ENCODE data around the gene HSD17B8. TPM values are rescaled to one million over a fixed set of nuclear protein-coding genes. Genes with fewer than 3 reads are reported as not detected.

The HSD17B8 gene
- polyA plus RNA-seq, 1 of the 3 experiments (the other 2 are of a cell fraction), result 37.5 TPM

DNA sequence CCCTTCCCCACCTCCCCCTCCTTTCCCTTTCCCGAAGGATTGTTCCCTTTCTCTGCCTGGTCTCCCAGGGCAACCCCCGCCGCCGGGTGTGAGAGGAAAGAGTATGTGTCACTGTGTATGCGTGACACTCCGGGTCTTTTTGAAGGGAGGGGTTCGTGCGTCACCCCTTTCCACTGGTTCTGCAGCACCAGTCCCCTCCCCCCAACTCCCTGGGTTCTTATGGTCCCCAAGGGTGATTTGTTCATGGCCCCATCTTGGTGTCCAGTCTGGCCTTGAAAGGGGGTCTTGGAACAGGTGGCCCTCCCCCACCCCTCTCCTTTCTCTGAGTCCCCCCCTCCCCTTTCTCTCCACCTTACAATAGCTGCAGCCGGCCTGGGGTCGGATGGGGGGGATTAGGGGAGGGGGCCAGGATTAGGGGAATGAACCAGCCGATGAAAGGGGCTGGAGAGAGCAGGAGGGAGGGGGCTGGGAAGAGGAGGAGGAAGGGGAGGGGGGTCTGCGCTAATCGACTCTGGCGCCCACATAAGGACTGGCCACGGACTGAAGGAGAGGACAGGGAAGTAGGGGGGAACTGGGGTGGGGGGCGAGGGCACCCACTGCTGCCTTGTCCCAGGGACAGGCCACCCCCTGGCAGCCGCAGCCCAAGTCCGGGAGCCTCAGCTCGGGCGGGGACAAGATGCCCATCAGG is 2.6 kb downstream of the HSD17B8 start:
- H3K79me2 ChIP-seq (ENCODE audit: insufficient read depth), result peaks cover 34% of the 10 kb centered on the region
- no peaks in the 10 kb centered on the region for H3K27me3 ChIP-seq (ENCODE audit: insufficient read depth)
- CTCF ChIA-PET, result interaction anchor here (1.2 to 3.4 kb wide), 3 partner anchors 8 to 71 kb away, joined by 3 to 27 read pairs (median 8); no protein-coding TSS in a partner anchor
- H3K4me1 ChIP-seq (ENCODE audit: control insufficient read depth in 1 of 2, insufficient read depth in 2 of 2, low read depth in 1 of 2, low read length in 1 of 2), result peaks cover 24 to 34% of the 10 kb centered on the region in 2 experiments
- peak overlapping the region; percentile 95 for H3K9ac ChIP-seq
- peak overlapping the region in 1 of 2 experiments; percentile 91; a peak in 3 of 4 replicates for H3K27ac ChIP-seq (ENCODE audit: low read depth in 2 of 2, low read length in 1 of 2)
- peak overlapping the region; percentile 96 for H3K4me2 ChIP-seq
- no peak overlapping the region for H2AFZ ChIP-seq (ENCODE audit: low read depth)
- H3K4me3 ChIP-seq (ENCODE audit: low read depth in 2 of 2, low read length in 1 of 2), result peak overlapping the region; percentile 90 to 94
- peaks cover 21% of the 10 kb centered on the region for H3F3A ChIP-seq (replicated peaks; ENCODE audit: insufficient read depth)
- H3K9me3 ChIP-seq, result no peaks in the 10 kb centered on the region
- 66% methylated on average over 16 of the region's 20 CpGs for WGBS (ENCODE audit: low lambda C conversion rate)
- no peak for TF ChIP-seq PBX3 (IDR thresholded peaks at IDR 0.05)
- no peak for TF ChIP-seq RAD21 (IDR thresholded peaks at IDR 0.05; ENCODE audit: low read length)
- no peak for TF ChIP-seq FOXM1 (IDR thresholded peaks at IDR 0.05; ENCODE audit: low read depth)
- no peak for TF ChIP-seq FOXJ3 (CRISPR knock-in tag; IDR thresholded peaks at IDR 0.05)
- no peak for TF ChIP-seq TCF12 (IDR thresholded peaks at IDR 0.05)
- no peak for TF ChIP-seq USF1 (IDR thresholded peaks at IDR 0.05; ENCODE audit: borderline replicate concordance, low read depth)
- no peak for TF ChIP-seq EP300 (IDR thresholded peaks at IDR 0.05; ENCODE audit: borderline replicate concordance in 1 of 2, low read depth in 1 of 2, low read length in 1 of 2)
- no peak for TF ChIP-seq YY1 (IDR thresholded peaks at IDR 0.05; ENCODE audit: low read depth)
- no peak for TF ChIP-seq JUND (IDR thresholded peaks at IDR 0.05)
- no peak for TF ChIP-seq EZH2phosphoT487 (IDR thresholded peaks at IDR 0.05; ENCODE audit: borderline replicate concordance, low read depth)
- TF ChIP-seq, protein P1, sequence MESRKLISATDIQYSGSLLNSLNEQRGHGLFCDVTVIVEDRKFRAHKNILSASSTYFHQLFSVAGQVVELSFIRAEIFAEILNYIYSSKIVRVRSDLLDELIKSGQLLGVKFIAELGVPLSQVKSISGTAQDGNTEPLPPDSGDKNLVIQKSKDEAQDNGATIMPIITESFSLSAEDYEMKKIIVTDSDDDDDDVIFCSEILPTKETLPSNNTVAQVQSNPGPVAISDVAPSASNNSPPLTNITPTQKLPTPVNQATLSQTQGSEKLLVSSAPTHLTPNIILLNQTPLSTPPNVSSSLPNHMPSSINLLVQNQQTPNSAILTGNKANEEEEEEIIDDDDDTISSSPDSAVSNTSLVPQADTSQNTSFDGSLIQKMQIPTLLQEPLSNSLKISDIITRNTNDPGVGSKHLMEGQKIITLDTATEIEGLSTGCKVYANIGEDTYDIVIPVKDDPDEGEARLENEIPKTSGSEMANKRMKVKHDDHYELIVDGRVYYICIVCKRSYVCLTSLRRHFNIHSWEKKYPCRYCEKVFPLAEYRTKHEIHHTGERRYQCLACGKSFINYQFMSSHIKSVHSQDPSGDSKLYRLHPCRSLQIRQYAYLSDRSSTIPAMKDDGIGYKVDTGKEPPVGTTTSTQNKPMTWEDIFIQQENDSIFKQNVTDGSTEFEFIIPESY (IDR thresholded peaks at IDR 0.05; ENCODE audit: borderline replicate concordance, low read depth), result no peak
- no peak for TF ChIP-seq SMC3 (IDR thresholded peaks at IDR 0.05; ENCODE audit: low read depth, low read length)
- TF ChIP-seq, protein P2, sequence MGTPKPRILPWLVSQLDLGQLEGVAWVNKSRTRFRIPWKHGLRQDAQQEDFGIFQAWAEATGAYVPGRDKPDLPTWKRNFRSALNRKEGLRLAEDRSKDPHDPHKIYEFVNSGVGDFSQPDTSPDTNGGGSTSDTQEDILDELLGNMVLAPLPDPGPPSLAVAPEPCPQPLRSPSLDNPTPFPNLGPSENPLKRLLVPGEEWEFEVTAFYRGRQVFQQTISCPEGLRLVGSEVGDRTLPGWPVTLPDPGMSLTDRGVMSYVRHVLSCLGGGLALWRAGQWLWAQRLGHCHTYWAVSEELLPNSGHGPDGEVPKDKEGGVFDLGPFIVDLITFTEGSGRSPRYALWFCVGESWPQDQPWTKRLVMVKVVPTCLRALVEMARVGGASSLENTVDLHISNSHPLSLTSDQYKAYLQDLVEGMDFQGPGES (IDR thresholded peaks at IDR 0.05; ENCODE audit: low read depth, low read length), result no peak
- no peak for TF ChIP-seq GATA2 (CRISPR knock-in tag; IDR thresholded peaks at IDR 0.05)
- no peak for TF ChIP-seq MEF2A (IDR thresholded peaks at IDR 0.05; ENCODE audit: borderline replicate concordance, low read depth)
- no peak for TF ChIP-seq CHD2 (IDR thresholded peaks at IDR 0.05; ENCODE audit: low read length, partially characterized antibody)
- TF ChIP-seq GABPA (IDR thresholded peaks at IDR 0.05; ENCODE audit: low read depth), result no peak
- TF ChIP-seq FOSL2 (IDR thresholded peaks at IDR 0.05; ENCODE audit: borderline replicate concordance, low read depth), result no peak
- TF ChIP-seq NRF1 (IDR thresholded peaks at IDR 0.05; ENCODE audit: low read depth, low read length), result no peak
- peak; percentile 21 for DNase-seq
- no peaks in the 10 kb centered on the region for H4K20me1 ChIP-seq (ENCODE audit: insufficient read depth)
- peaks cover 24 to 36% of the 10 kb centered on the region in 2 experiments for H3K36me3 ChIP-seq (replicated peaks in 1 of 2; ENCODE audit: control insufficient read depth in 1 of 2, insufficient read depth in 2 of 2, low read length in 1 of 2)
- H3K9me2 ChIP-seq, result no peaks in the 10 kb centered on the region
- POLR2A ChIA-PET, result interaction anchor here (2.4 kb wide), 1 partner anchor 42 kb away, joined by 18 read pairs; no protein-coding TSS in a partner anchor

Measured in SK-N-SH (cell line).